ENCODE results near the gene LRRC8B.
"Not testable (repeated sequence)": the region's sequence is repeated elsewhere in the genome, so short reads cannot be mapped to it uniquely, and the experiment has no call there.

LRRC8B gene

DNA sequence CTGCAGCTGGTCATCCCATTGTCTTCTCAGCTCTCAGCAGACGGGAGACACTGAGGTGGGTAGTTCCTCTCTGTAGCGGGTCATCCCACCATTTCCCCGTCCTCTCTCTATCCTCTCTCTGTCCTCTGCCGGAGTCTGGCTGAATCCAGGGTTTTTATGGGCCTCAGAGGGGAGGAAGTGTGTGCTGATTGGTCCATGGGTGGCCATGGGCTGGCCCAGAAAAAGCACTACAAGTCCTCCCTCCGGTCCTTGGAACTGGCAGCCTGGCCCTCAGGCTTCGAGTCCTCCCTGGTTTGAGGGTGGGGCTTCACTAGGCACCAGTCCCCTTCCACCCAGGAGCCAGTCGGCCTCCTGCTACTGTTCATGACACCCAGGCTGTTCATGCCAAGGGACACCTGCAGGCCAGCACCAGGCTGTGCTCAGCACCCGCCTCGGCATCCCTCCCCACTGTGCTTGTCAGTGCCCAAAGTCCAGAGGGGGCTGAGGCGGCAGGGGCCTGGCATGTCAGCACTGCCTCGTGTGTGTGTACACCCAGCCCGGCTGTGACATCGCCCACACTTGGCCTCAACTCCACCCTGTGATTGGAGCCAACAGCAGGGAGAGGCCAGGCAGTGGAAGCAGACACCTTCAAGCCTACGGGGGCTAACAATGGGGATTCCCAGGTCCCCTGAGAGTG lies 85.3 kb downstream of the LRRC8B start:
- no peak for DNase-seq

DNA sequence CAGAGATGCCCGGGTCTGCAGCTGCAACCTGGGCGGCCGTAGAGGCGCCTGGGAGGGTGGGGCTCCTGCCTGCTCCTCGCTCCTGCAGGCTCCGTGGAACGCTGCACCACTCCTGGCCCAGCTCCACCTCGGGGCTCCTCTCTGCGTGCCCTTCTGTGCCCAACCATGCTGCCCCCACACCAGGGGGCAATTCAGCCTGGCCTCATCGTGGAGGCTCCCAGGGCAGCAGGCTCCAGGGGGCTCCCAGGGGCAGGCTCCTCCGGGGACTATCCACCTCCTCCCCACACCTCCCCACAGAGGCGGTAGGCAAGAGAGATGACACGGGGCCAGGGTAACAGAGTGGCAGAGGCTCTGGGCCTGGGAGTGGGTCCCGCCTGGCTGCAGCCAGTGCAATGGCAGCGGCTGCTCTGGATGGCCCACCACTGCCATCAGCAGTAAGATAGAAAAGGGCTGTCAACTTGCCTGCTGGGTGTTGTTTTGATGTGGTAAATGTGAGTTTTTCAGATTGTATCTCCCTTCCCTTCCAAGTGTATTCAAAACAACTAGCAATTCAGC lies 85.9 kb downstream of the LRRC8B start:
- DNase-seq = no peak

DNA sequence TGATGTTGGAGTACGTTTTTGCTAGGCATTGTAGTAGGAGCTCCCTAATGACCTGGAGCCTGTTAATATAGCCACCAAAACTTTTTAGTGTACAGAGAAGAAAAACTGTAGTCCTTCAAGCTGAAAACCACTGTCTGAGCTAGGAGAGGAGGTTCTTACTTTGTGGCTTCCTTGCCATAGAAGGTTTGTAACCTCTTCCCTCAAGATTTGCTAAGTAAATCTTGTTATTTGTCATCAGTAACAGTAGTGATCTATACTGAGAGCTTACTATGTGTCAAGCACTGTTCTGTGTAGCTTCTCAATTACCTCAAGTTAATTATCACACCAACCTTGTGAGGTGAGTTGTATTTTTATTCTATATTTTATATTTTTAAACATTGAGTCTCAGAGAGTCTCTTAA lies 87.1 kb downstream of the LRRC8B start:
- DNase-seq = no peak

DNA sequence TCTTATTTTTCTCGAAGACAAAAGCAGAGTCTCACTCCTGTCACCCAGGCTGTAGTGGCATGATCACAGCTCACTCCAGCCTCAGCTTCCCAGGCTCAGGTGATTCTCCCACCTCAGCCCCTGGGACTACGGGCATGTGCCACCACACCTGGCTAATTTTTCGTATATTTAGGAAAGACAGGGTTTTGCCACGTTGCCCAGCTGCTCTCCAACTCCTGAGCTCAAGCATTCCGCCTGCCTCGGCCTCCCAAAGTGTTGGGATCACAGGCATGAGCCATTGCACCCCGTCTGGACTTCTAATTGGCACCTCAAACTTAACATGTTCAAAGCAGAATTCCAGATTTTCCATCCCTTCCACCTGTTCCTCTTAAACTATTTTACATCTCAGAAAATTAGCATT lies 89.3 kb downstream of the LRRC8B start:
- no peak for DNase-seq

DNA sequence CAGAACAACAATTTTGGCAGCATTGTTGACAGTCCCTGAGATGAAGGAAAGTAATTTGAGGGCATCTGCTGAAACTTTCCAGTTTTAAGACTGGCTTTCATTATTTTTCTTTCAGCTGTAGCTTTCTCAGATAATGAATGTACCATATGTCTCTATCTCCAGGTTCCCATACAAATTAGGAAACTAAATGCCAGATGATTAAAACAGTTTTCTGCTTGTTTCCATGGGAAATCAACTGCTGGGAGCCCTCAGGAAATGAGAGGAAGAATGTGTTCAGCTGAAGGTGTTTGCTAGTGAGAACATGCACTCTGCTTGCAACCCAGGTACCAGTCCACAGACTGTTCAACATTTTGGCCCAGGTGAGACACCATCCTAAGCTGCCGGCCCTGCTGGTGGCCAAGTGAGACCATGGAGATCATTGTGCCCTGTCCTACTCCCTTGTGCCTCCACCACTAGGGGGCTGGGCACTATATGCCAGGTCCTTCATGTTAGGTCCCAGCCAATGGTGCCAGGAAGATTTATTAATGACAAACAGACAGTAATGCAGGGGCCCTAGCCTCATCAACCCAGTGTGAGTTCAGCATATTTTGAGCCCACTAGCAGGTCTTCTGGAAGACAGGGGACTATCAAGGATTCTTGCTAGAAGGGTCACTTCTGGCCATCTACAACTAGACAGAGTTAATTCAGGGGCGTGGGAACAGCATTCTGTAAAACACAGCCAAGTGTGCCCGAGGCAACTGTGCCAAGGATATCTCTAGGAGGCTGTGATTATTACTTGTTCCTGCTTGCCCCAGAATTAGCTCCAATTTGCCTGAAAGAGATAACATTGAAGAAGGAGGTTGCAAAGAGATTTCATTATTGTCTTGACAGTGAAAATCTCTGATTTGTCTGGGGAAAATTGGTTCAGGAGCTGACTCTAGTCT lies 91.3 kb downstream of the LRRC8B start:
- DNase-seq = no peak

DNA sequence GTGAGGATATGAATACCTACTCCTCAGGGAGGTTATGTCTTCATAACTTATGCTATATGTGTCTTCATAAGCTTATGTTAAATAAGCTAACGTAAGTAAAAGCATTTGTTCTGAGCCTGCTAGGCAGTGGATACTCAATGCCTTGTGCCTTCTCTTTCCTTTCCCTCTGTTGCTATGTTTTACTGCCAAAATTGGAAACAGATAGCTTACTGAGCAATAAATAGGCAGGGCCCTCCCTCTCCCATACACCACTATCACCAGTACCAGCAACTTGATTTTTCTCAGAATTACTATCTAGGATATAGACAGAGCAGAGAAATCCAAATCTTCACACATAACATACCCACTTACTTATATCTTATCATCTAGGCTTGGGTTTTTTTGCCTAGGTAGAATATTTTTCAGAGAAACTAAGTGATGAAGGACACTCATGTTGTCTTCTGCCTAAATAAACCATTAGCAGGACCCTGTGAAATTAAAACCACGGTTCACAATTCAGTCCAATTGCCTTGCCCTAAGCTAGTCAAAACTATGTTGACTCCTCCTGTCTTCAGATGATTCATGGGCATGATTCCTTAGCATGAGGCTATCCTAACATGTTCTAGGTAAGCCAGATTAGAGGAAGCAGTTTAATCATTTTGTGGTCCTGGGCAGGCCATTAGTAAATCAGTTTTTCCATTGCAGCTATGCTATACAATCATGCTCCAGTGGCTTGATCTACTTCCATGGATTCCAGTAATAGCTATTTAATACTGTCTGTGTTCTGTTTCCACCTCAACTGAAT lies 92.4 kb downstream of the LRRC8B start:
- DNase-seq = no peak

DNA sequence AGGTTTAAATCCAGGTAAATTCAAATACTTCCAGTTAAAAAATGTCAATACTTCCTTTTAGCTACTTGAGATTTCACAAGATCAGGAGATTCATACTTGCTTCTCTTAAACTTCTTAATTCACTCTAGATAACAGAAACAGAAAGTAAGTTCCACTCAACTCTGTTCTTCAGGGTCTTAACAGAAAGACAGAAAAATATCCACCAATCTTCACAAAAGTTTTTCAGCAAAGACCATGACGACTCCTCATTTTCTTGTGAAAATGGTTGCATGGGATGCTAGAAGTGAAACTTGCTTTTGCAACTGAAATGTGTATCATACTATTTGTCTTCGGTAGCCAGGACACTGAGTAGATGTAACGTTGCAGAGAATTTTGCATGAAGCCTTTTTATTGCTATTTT lies 96.0 kb downstream of the LRRC8B start:
- DNase-seq = no peak

DNA sequence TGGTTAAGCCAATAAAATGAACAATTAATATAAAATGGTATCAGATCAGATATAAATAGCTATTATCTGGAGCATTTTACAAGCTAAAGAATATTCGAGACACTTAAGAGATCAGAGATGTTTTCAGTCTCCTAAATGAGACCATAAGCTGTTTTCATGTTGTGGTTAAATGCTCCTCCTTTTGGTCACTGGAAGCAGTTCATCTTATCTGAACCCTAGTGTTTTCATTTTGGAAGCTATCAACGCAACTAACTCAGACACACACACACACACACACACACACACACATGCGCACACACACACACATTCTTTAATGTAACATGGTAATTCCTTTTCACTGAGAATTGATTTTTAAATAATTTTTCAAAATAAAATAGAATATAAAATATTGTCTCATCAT lies 98.3 kb downstream of the LRRC8B start:
- no peak for DNase-seq

DNA sequence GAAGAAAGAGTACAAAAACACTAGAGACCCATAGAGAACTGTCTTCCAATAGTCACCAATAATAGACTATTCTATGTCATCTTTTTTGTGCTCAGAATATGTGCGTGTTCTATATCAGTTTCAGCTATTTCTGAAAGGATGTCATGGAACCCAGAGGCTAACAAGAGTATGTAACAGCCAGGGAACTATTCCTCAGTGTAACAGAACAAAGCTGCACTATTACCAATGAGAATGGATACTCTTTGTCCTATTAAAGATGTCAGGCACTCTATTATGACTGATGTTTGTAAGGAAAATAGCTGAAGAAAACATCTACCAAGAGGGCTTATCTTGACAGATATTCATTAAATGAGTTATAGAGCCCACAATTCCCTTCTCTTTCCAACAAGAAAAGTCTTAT lies 99.7 kb downstream of the LRRC8B start:
- no peak for DNase-seq

DNA sequence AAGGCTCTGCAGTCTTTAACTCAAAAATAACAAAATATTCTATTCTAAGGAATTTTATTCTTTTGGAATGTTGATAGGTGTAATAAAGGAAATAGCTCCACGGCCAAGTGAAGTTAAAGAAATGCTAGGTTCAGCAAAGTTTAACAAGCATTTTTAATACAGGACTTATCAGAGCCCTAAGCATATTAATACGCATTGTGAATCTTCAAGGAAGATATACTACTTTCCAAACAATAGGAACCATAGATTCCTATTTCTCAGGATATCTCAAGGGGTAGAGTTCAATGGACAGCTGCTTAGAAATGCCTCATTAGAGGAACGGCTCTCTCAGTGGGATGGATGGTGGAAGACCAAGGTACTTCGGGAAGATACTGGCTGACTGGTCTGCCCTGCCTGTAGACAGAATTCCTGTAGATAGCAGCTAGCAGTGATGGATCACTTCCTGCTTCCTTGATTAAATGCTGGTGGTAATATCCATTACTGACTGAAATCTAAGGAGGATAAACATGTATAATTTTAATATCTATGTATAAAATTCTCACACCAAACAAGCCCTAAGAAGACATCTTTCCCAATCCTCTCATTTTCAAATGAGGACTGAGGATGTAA lies 100.2 kb downstream of the LRRC8B start:
- no peak for DNase-seq

DNA sequence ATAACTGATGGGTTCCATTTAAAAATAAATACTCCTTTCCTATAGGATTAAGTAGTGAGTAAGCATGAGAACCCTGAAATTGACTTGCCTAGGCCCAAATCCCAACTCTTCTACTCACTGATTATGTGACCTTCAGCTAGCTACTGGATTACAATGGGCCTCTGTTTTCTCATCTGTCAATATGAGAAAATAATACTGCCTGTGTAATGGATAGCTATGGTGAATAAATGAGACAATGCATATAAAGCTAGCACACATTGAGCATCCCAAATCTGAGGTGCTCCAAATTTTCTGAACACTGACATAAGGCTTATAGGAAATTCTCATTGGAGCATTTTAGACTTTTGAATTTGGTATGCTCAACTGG lies 103.0 kb downstream of the LRRC8B start:
- no peak for DNase-seq

DNA sequence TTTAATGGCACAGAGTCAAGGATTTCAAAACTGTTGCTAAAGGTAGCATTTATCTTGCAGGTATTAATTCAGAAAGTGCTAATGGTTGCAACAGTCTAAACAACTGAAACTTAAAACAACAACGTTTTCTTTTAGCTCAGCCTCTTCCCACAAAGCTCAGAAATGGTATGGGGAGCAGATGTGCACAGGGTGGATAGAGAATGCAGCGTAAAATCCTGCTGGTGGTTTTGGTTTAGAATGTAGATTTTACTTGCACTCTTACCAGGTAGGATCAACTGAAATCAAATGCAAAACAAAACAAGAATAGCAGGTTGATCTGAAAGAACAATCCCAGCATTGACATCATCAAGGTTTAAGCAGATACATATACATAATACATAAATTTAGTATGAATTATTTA lies 104.5 kb downstream of the LRRC8B start:
- DNase-seq = no peak

DNA sequence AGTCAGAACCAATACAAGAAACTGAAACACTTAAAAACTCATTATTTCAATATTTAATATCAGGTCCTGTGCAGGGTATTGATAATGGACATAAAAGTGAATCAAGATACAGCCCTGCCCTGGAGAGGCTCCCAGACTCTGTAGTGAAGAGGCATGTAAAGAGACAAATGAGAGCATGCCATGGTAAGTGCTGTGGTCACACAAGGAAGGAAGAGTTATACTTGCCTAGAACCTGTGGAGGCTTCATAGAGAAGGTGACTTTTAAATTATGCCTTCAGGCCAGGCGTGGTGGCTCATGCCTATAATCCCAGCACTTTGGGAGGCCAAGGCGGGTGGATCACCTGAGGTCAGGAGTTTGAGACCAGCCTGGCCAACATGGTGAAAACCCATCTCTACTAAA lies 105.0 kb downstream of the LRRC8B start:
- DNase-seq = not testable (repeated sequence)

DNA sequence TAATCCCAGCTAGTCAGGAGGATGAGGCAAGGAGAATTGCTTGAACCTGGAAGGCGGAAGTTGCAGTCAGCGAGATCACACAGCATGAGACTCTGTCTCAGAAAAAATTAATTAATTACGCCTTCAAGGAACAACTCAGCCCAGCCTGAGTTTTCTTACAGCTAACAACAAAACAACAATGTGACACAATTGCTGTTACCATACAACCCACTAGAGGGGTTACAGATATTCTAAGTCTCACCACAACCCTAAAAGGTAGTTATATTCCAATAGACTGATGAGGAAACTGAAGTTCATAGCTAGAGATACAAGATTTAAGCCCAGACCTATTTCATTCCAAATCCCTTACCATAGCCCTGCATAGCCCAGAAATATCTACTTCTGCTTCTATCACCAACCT lies 105.4 kb downstream of the LRRC8B start:
- no peak for DNase-seq

DNA sequence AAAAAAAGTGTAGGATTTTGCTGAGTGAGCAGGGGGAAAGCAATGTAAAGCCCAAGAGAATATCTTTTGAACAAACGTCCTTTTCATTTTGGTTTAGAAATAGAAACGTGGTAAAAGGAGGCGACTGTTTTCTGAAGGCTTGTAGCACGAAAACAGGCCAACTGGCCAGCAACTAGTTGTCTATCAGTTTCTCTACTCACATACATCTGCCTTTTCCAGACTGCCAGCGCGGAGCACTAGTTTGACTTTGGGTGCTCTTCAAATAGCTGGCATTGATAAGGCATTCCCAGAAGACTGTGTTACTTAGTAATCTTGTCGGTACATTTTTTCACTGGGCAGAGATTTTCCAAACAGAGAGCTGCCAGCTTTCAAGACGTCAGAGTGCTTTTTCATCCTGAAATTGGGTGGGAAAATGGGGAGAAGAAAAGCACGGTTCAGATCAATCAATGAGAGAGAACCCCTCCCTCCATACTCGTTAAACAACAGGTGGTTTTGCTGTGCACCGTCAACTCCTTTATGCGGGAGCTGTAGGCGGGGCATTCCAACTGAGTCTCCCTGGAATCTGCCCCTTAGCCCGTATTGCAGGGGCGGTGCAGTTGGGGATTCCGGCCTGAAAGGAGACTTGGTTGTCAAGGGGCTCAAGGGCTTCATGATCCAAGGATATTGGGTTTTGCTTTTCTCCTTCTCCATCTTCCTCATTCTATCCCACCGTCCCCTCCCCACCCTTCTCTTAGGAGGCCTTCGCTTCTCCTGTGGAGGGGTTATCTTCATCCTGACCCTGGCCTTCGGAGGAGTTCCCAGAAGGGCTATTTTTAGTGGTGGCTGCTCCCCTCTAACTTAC lies 107.4 kb downstream of the LRRC8B start:
- no peak for DNase-seq

DNA sequence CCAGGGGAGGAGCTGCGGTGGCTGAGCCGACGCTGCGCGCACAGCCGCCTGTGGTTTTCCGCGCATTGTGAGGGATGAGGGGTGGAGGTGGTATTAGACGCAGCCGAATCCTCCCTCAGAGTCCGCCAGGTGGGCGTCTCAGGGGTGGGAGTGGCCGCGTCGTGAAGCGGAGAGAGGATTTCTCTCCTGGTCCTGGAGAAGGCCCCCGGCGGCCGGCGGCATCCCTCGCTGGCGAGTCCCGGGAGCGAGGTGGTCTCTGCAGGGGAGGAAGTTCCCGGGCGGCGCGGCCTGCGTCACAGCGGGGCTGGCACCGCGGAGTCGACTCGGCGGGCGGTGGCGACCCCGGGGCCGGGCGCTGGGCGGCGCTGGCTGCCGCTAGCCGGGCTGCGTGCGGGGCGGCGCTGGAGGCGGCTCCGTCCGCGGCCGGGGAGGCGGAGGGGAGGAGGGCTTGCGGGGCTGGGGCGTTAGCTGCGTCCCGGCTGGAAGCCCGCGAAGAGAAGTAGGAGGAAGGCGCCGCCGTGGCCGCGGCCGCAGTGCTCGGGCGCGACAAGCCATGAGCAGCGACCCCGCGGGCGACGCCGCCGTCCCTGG lies 108.1 kb downstream of the LRRC8B start, which contains the start of gene LRRC8C:
Gene LRRC8C (plus strand): TSS at position 464 of the 591 bp plus-strand sequence. CDS start 53,354 bp downstream, outside the sequence.
- peak; percentile 91 for DNase-seq

DNA sequence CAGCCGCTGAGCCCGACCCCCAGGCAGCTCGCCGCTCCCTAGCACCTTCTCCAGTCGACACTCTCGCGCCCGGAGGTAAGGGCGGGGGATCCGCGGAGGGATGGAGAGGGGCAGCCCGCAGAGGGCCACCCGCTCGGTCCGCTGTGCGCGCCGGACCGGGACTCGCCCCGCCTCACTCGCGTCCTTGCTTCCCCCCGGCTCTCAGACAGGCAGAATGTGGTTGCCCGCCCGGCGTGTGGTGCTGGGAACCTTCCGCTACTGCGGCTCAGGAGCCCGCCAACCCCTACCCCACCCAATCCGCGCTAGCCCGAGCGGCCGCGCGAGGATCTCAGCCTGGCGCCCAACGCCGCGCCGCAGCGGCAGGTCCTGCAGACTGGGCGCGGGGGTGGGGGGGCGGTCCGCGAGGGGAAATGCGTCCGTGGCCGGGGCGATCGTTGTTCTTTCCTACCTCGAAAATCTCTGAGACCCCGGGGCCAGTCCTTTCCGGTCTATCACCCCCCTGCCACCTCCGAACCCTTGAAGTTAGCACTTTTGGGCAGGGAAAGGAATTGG lies 108.7 kb downstream of the LRRC8B start:
- DNase-seq = peak; percentile 73

DNA sequence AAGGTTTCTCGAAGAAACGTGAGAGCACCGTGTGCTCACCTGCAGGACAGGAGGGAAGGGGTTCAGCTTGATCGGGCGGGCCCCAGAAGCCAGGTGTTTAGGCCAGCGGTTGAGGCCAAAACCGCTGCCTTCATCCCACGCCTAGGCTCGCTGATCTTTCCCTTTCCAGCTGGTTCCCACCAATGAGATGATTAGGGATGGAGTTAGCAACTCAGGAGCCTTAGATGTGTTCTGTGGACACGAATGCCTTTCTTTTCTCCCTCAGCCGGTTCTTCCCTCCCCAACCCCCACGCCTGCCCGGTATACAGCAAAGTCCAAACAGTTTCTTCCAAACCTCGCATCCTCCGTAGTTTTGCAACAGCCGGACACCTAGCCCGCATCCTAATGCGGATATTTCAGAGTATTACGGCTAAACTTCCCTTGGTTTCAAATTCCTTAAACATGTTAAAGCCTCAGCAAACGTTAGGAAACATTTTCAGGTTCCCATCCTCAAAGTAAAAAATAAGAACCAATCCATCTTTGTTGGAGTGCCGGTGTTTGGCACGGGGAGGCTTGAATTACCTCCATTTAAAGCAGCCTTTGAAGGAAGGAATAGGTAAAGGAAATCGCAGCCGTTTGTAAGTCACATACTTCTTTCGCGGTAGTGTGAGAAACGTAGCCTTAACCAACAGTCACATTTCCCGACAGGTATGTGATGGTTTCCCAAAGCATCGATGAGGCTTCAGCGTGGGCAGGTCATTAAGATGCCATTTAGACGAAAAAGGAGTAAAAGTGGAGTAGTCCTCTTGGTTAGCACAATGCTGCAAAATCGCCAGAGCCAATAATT lies 109.4 kb downstream of the LRRC8B start:
- peak; percentile 41 for DNase-seq

DNA sequence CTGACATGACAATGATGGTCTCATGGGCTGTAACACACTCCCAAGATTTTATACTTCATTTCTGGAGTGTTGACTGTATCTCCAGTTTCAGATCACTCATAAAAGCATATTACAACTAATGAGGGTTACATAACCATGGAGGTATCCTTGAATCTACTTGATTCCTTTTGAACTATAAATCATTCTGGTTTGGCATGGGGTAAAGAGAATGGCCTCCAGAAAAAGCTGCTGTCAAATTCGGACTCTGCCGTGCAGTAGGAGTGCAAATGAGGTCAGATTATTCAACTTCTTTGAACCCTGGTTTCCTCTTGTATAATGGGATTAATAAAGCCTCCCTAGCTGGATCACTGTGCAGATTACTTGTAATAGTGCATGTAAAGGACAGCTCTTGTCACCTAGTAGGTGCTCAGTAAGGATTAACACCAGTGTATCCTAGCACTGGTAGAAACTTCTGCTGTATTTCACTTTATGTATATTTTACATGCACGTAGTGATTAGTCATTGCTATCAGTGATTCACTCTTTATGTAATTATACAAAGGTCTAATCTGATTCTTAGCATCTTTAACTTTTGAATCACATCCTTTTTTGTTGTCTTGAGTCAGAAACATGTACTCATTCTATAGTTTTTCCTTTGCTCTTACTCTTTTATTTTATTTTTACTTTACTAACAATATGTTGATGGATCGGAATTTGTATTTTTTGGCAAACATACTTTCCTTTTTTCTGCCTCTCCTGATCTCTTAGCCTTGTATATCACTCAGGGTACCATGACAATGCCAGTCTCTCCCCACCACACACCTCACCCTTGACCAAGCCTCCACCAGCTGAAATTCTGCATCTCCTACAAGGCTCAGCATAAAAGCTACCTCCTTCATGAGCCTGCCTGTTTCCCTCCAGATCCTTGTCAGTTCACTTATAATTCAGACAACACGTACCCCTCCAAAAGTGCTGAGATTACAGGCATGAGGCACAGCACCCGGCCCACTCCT lies 111.5 kb downstream of the LRRC8B start:
- no peak for DNase-seq

Data from femur (tissue), 1 donor.